Measurements from ENCODE around the gene EFNA2.

- TF ChIP-seq CTCF (IDR thresholded peaks at IDR 0.05) = no peak
- no peak for TF ChIP-seq POLR2A (IDR thresholded peaks at IDR 0.05)
Measured at GRCh38 chr19:1298235-1298634, 12.6 kb downstream of the EFNA2 start.

Data from stomach (tissue), 4 donors.